WTC11 (cell line): ENCODE results near the gene CASP2. TPM values are rescaled to one million over a fixed set of nuclear protein-coding genes. Genes with fewer than 3 reads are reported as not detected.

Experiments used
- ATAC-seq: fragments of 200-7000 bp; cut with Tn5 transposase; 2 replicates; pipeline ENCODE4 v1.10.0; 2021; ENCODE audit warnings: mild to moderate bottlenecking, moderate library complexity
- CTCF ChIA-PET: fragments of 300-600 bp; sonication (Branson Sonifier 250); formaldehyde crosslinking; loops from one replicate; lab custom pipeline; 2021; ENCODE audit warnings: antibody characterized with exemption; lab: Charles Lee
- POLR2A ChIA-PET: fragments of 350-600 bp; sonication (Branson Sonifier 250); formaldehyde crosslinking; loops from one replicate; lab custom pipeline; 2021; ENCODE audit warnings: antibody characterized with exemption; lab: Charles Lee
- DNase-seq: peaks from one replicate; pipeline ENCODE4 v3.0.0; 2021; ENCODE audit warnings: low spot score
- H3K27ac Mint-ChIP-seq: 2 replicates; pipeline ENCODE4 v1.8.0; 2021; ENCODE audit warnings: mixed read lengths
- H3K27me3 Mint-ChIP-seq: 2 replicates; pipeline ENCODE4 v1.8.0; 2021; ENCODE audit warnings: low read depth, mild to moderate bottlenecking, moderate library complexity, mixed read lengths
- H3K36me3 Mint-ChIP-seq: 2 replicates; pipeline ENCODE4 v1.8.0; 2021; ENCODE audit warnings: mixed read lengths
- H3K4me1 Mint-ChIP-seq: 2 replicates; pipeline ENCODE4 v1.8.0; 2022; ENCODE audit warnings: mixed read lengths
- H3K4me3 Mint-ChIP-seq: 2 replicates; pipeline ENCODE4 v1.8.0; 2021; ENCODE audit warnings: mild to moderate bottlenecking, moderate library complexity, mixed read lengths
- H3K9me3 Mint-ChIP-seq: 2 replicates; pipeline ENCODE4 v1.8.0; 2021; ENCODE audit warnings: mixed read lengths
- ATF1 ChIP-seq: sonication (generic); formaldehyde crosslinking; IDR thresholded peaks from 2 replicates; pipeline ENCODE4 v1.8.1; 2023; ENCODE audit warnings: mild to moderate bottlenecking, moderate library complexity, missing genetic modification reagents
- ATF3 ChIP-seq: sonication (generic); formaldehyde crosslinking; conservative IDR thresholded peaks from 2 replicates; pipeline ENCODE4 v1.8.1; 2022; ENCODE audit warnings: mild to moderate bottlenecking, missing genetic modification reagents
- ATF6 ChIP-seq: sonication (generic); formaldehyde crosslinking; IDR thresholded peaks from 2 replicates; pipeline ENCODE4 v1.8.1; 2023; ENCODE audit warnings: mild to moderate bottlenecking, missing genetic modification reagents
- CDX4 ChIP-seq: fragments of 250-450 bp; sonication (Bioruptor Pico); IDR thresholded peaks from 2 replicates; pipeline ENCODE4 v1.9.0; 2021; ENCODE audit warnings: moderate library complexity, mild to moderate bottlenecking, inconsistent platforms, borderline replicate concordance
- ELF4 ChIP-seq: sonication (generic); formaldehyde crosslinking; IDR thresholded peaks from 2 replicates; pipeline ENCODE4 v1.8.1; 2022; ENCODE audit warnings: low read depth, mild to moderate bottlenecking, moderate library complexity, missing genetic modification reagents
- FOXJ3 ChIP-seq: sonication (generic); formaldehyde crosslinking; IDR thresholded peaks from 2 replicates; pipeline ENCODE4 v1.9.0; 2021; ENCODE audit warnings: missing genetic modification reagents, mild to moderate bottlenecking, borderline replicate concordance
- FOXK1 ChIP-seq: sonication (generic); formaldehyde crosslinking; IDR thresholded peaks from 2 replicates; pipeline ENCODE4 v1.8.0; 2022; ENCODE audit warnings: mild to moderate bottlenecking, moderate library complexity, missing genetic modification reagents
- GABPB1 ChIP-seq: sonication (generic); formaldehyde crosslinking; IDR thresholded peaks from 2 replicates; pipeline ENCODE4 v1.8.1; 2023; ENCODE audit warnings: mild to moderate bottlenecking, missing genetic modification reagents
- GRHL2 ChIP-seq: fragments of 250-450 bp; sonication (Bioruptor Pico); IDR thresholded peaks from 2 replicates; pipeline ENCODE4 v1.8.0; 2022; ENCODE audit warnings: mild to moderate bottlenecking, moderate library complexity; ENCODE audit not compliant: insufficient replicate concordance, severe bottlenecking
- PREB ChIP-seq: sonication (generic); formaldehyde crosslinking; IDR thresholded peaks from 2 replicates; pipeline ENCODE4 v1.8.1; 2022; ENCODE audit warnings: mild to moderate bottlenecking, missing genetic modification reagents, moderate library complexity, borderline replicate concordance
- SP1 ChIP-seq: sonication (generic); formaldehyde crosslinking; conservative IDR thresholded peaks from 2 replicates; pipeline ENCODE4 v1.8.1; 2022; ENCODE audit warnings: missing genetic modification reagents
- TCF7 ChIP-seq: sonication (generic); formaldehyde crosslinking; IDR thresholded peaks from 2 replicates; pipeline ENCODE4 v1.8.0; 2022; ENCODE audit warnings: mild to moderate bottlenecking, low read depth, missing genetic modification reagents, moderate library complexity
- TEAD4 ChIP-seq: sonication (generic); formaldehyde crosslinking; IDR thresholded peaks from 2 replicates; pipeline ENCODE4 v1.8.0; 2022; ENCODE audit warnings: mild to moderate bottlenecking, missing genetic modification reagents
- ZBTB21 ChIP-seq: sonication (generic); formaldehyde crosslinking; IDR thresholded peaks from 2 replicates; pipeline ENCODE4 v1.8.1; 2023; ENCODE audit warnings: mild to moderate bottlenecking, missing genetic modification reagents, borderline replicate concordance
- ZNF121 ChIP-seq: sonication (generic); formaldehyde crosslinking; IDR thresholded peaks from 2 replicates; pipeline ENCODE4 v1.8.0; 2023; ENCODE audit warnings: missing genetic modification reagents
- ZNF219 ChIP-seq: sonication (generic); formaldehyde crosslinking; IDR thresholded peaks from 2 replicates; pipeline ENCODE4 v1.8.0; 2023; ENCODE audit warnings: missing genetic modification reagents, mild to moderate bottlenecking, borderline replicate concordance
- ZNF232 ChIP-seq: sonication (generic); formaldehyde crosslinking; IDR thresholded peaks from 2 replicates; pipeline ENCODE4 v1.8.0; 2022; ENCODE audit warnings: mild to moderate bottlenecking, missing genetic modification reagents
- ZNF263 ChIP-seq: sonication (generic); formaldehyde crosslinking; IDR thresholded peaks from 2 replicates; pipeline ENCODE4 v1.8.1; 2022; ENCODE audit warnings: low read depth, mild to moderate bottlenecking, moderate library complexity, missing genetic modification reagents
- ZNF317 ChIP-seq: sonication (generic); formaldehyde crosslinking; IDR thresholded peaks from 2 replicates; pipeline ENCODE4 v1.8.1; 2023; ENCODE audit warnings: low read depth, mild to moderate bottlenecking, moderate library complexity, missing genetic modification reagents, borderline replicate concordance
- ZNF425 ChIP-seq: fragments of 250-450 bp; sonication (Bioruptor Pico); conservative IDR thresholded peaks from 2 replicates; pipeline ENCODE4 v1.9.0; 2021; ENCODE audit warnings: mild to moderate bottlenecking
- ZNF671 ChIP-seq: fragments of 250-450 bp; sonication (Bioruptor Pico); IDR thresholded peaks from 2 replicates; pipeline ENCODE4 v1.8.0; 2021; ENCODE audit warnings: mild to moderate bottlenecking
- total RNA-seq: library from RNA; stranded (reverse); gene quantifications from 3 replicates; pipeline ENCODE4 v1.2.3, GENCODE V29; 2021

Gene CASP2
- total RNA-seq, 1 experiment from 2014 or later: 35.4 TPM

- DNase-seq (no peak), ATAC-seq (peak; percentile 55)
- Mint-ChIP-seq H3K27me3 (no peaks in the 10 kb centered on the region; the same call in 1 of the 2 replicates), H3K4me3 (no peak overlapping the region), H3K27ac (no peak overlapping the region), H3K9me3 (no peaks in the 10 kb centered on the region), H3K4me1 (peaks cover 33% of the 10 kb centered on the region), H3K36me3 (no peaks in the 10 kb centered on the region)
- ChIA-PET POLR2A (interaction anchor here (0.9 to 1.7 kb wide), 2 partner anchors 24 to 86 kb away, joined by 3 to 4 read pairs; no protein-coding TSS in a partner anchor), CTCF (interaction anchor here (0.8 to 1.3 kb wide), 8 partner anchors 10 to 70 kb away, joined by 3 to 5 read pairs (median 3); no protein-coding TSS in a partner anchor)
- no peak for TF ChIP-seq TCF7 (CRISPR knock-in tag)
- TF ChIP-seq ZNF219: no peak
- TF ChIP-seq ZNF671 (CRISPR knock-in tag): no peak
- no peak for TF ChIP-seq FOXK1 (CRISPR knock-in tag)
- TF ChIP-seq TEAD4 (CRISPR knock-in tag): no peak
- no peak for TF ChIP-seq ATF6 (CRISPR knock-in tag)
- TF ChIP-seq ATF3 (CRISPR knock-in tag): no peak
- no peak for TF ChIP-seq ZNF121 (CRISPR knock-in tag)
Measured at GRCh38 chr7:143321242-143321641, 33.1 kb downstream of the CASP2 start.

- Mint-ChIP-seq H3K4me3 (no peak overlapping the region), H3K4me1 (peaks cover 33% of the 10 kb centered on the region), H3K9me3 (no peaks in the 10 kb centered on the region), H3K36me3 (no peaks in the 10 kb centered on the region), H3K27ac (no peak overlapping the region), H3K27me3 (no peaks in the 10 kb centered on the region)
- TF ChIP-seq FOXK1 (CRISPR knock-in tag) (no peak), ATF1 (CRISPR knock-in tag) (0 out of 2 replicates have a peak, but pooled peaks have one; percentile 12), ZNF232 (CRISPR knock-in tag) (no peak), FOXJ3 (no peak)
- POLR2A ChIA-PET: interaction anchor here (0.9 to 1.7 kb wide), 2 partner anchors 23 to 86 kb away, joined by 3 to 4 read pairs; no protein-coding TSS in a partner anchor
- peak; percentile 54 for ATAC-seq
- CTCF ChIA-PET: interaction anchor here (0.8 to 1.4 kb wide), 9 partner anchors 11 to 69 kb away, joined by 3 to 5 read pairs (median 3); no protein-coding TSS in a partner anchor
- DNase-seq: no peak
Measured at GRCh38 chr7:143321734-143322133, 33.6 kb downstream of the CASP2 start.

- DNase-seq (no peak), ATAC-seq (peak; percentile 6; the same call in 1 of the 2 replicates)
- Mint-ChIP-seq H3K9me3 (no peaks in the 10 kb centered on the region), H3K27ac (0 out of 2 replicates have a peak overlapping the region, but pooled peaks have one; percentile 6), H3K4me3 (no peak overlapping the region), H3K4me1 (peaks cover 30% of the 10 kb centered on the region), H3K36me3 (no peaks in the 10 kb centered on the region), H3K27me3 (no peaks in the 10 kb centered on the region)
- ChIA-PET CTCF (interaction anchor here (0.8 to 3.0 kb wide), 5 partner anchors 22 to 108 kb away, joined by 3 to 12 read pairs (median 4); partner anchors contain the start of gene CASP2), POLR2A (no interaction called here)
- TF ChIP-seq ZNF317 (CRISPR knock-in tag) (no peak), ATF6 (CRISPR knock-in tag) (no peak), SP1 (CRISPR knock-in tag) (no peak), FOXK1 (CRISPR knock-in tag) (no peak), GABPB1 (CRISPR knock-in tag) (no peak), ZNF425 (no peak), PREB (CRISPR knock-in tag) (no peak), ZNF263 (no peak), GRHL2 (CRISPR knock-in tag) (no peak), CDX4 (no peak), ZNF219 (no peak), ELF4 (CRISPR knock-in tag) (no peak), ZBTB21 (no peak)
Measured at GRCh38 chr7:143322760-143323633, 34.8 kb downstream of the CASP2 start.
